WTC11 (cell line): Measurements from ENCODE around the gene OR13C9. TPM values are rescaled to one million over a fixed set of nuclear protein-coding genes. Genes with fewer than 3 reads are reported as not detected.

ENCODE experiments used
- ATAC-seq: fragments of 200-7000 bp; cut with Tn5 transposase; 2 replicates; pipeline ENCODE4 v1.10.0; 2021; ENCODE audit warnings: mild to moderate bottlenecking, moderate library complexity
- Bru-seq: library from RNA; stranded (reverse); fragments of 400-500 nt; gene quantifications from one replicate; lab custom pipeline; 2021; lab: Mats Ljungman, UMichigan
- CTCF ChIA-PET: fragments of 300-600 bp; sonication (Branson Sonifier 250); formaldehyde crosslinking; loops from one replicate; lab custom pipeline; 2021; ENCODE audit warnings: antibody characterized with exemption; lab: Charles Lee
- POLR2A ChIA-PET: fragments of 350-600 bp; sonication (Branson Sonifier 250); formaldehyde crosslinking; loops from one replicate; lab custom pipeline; 2021; ENCODE audit warnings: antibody characterized with exemption; lab: Charles Lee
- DNase-seq: peaks from one replicate; pipeline ENCODE4 v3.0.0; 2021; ENCODE audit warnings: low spot score
- H3K27ac Mint-ChIP-seq: 2 replicates; pipeline ENCODE4 v1.8.0; 2021; ENCODE audit warnings: mixed read lengths
- H3K27me3 Mint-ChIP-seq: 2 replicates; pipeline ENCODE4 v1.8.0; 2021; ENCODE audit warnings: low read depth, mild to moderate bottlenecking, moderate library complexity, mixed read lengths
- H3K36me3 Mint-ChIP-seq: 2 replicates; pipeline ENCODE4 v1.8.0; 2021; ENCODE audit warnings: mixed read lengths
- H3K4me1 Mint-ChIP-seq: 2 replicates; pipeline ENCODE4 v1.8.0; 2022; ENCODE audit warnings: mixed read lengths
- H3K4me3 Mint-ChIP-seq: 2 replicates; pipeline ENCODE4 v1.8.0; 2021; ENCODE audit warnings: mild to moderate bottlenecking, moderate library complexity, mixed read lengths
- H3K9me3 Mint-ChIP-seq: 2 replicates; pipeline ENCODE4 v1.8.0; 2021; ENCODE audit warnings: mixed read lengths
- AR ChIP-seq: fragments of 250-450 bp; sonication (Bioruptor Pico); IDR thresholded peaks from 2 replicates; pipeline ENCODE4 v1.9.0; 2021; ENCODE audit warnings: mild to moderate bottlenecking
- ELF4 ChIP-seq: sonication (generic); formaldehyde crosslinking; IDR thresholded peaks from 2 replicates; pipeline ENCODE4 v1.8.1; 2022; ENCODE audit warnings: low read depth, mild to moderate bottlenecking, moderate library complexity, missing genetic modification reagents
- FOXP4 ChIP-seq: sonication (generic); formaldehyde crosslinking; IDR thresholded peaks from 2 replicates; pipeline ENCODE4 v1.8.0; 2022; ENCODE audit warnings: mild to moderate bottlenecking, missing genetic modification reagents
- NFE2L1 ChIP-seq: sonication (generic); formaldehyde crosslinking; IDR thresholded peaks from 2 replicates; pipeline ENCODE4 v1.8.1; 2023; ENCODE audit warnings: missing genetic modification reagents
- SOX15 ChIP-seq: fragments of 250-450 bp; sonication (Bioruptor Pico); IDR thresholded peaks from 2 replicates; pipeline ENCODE4 v1.9.0; 2021; ENCODE audit warnings: mild to moderate bottlenecking
- USF1 ChIP-seq: sonication (generic); formaldehyde crosslinking; IDR thresholded peaks from 2 replicates; pipeline ENCODE4 v1.8.0; 2022; ENCODE audit warnings: mild to moderate bottlenecking, missing genetic modification reagents
- ZNF317 ChIP-seq: sonication (generic); formaldehyde crosslinking; IDR thresholded peaks from 2 replicates; pipeline ENCODE4 v1.8.1; 2023; ENCODE audit warnings: low read depth, mild to moderate bottlenecking, moderate library complexity, missing genetic modification reagents, borderline replicate concordance
- ZNF532 ChIP-seq: fragments of 250-450 bp; sonication (Bioruptor Pico); IDR thresholded peaks from 2 replicates; pipeline ENCODE4 v1.9.0; 2021; ENCODE audit warnings: mild to moderate bottlenecking, borderline replicate concordance
- ZNF671 ChIP-seq: fragments of 250-450 bp; sonication (Bioruptor Pico); IDR thresholded peaks from 2 replicates; pipeline ENCODE4 v1.8.0; 2021; ENCODE audit warnings: mild to moderate bottlenecking
- long read RNA-seq, 3 experiments: library from RNA in 1 of 3; library from capped mRNA in 1 of 3; library from polyadenylated mRNA in 1 of 3; unstranded in 2 of 3; stranded (forward) in 1 of 3; transcript quantifications; one replicate each; pipeline ENCODE4 v2.0.0, GENCODE V29; 2021
- total RNA-seq: library from RNA; stranded (reverse); gene quantifications from 3 replicates; pipeline ENCODE4 v1.2.3, GENCODE V29; 2021

OR13C9 gene
- not detected in 3 replicates for total RNA-seq
- not detected for Bru-seq, nascent RNA
- long read RNA-seq, experiment 1: 0 reads
- long read RNA-seq, experiment 2: 0 reads
- long read RNA-seq, experiment 3: 0 reads

GRCh38 chr9:104618104-104618503 lies at the start of gene OR13C9:
Gene OR13C9, minus strand, starts transcription at chr9:104618204. Its CDS starts 0 bp downstream, at chr9:104618204.
- POLR2A ChIA-PET: no interaction called here
- no peaks in the 10 kb centered on the region for H3K27me3 Mint-ChIP-seq
- no peaks in the 10 kb centered on the region; the same call in 1 of the 2 replicates for H3K9me3 Mint-ChIP-seq
- H3K4me1 Mint-ChIP-seq: no peaks in the 10 kb centered on the region
- CTCF ChIA-PET: no interaction called here
- DNase-seq: no peak
- H3K36me3 Mint-ChIP-seq: no peaks in the 10 kb centered on the region
- ATAC-seq: no peak
- H3K27ac Mint-ChIP-seq: no peak within 1 kb of the TSS
- no peak for TF ChIP-seq AR (CRISPR knock-in tag)
- no peak for TF ChIP-seq USF1
- no peak for TF ChIP-seq ELF4 (CRISPR knock-in tag)
- TF ChIP-seq SOX15: no peak
- no peak within 1 kb of the TSS for H3K4me3 Mint-ChIP-seq

- Mint-ChIP-seq H3K27ac (no peak overlapping the region), H3K27me3 (no peaks in the 10 kb centered on the region), H3K4me1 (no peaks in the 10 kb centered on the region), H3K36me3 (no peaks in the 10 kb centered on the region), H3K4me3 (no peak overlapping the region), H3K9me3 (peaks cover 8% of the 10 kb centered on the region)
- no peak for TF ChIP-seq NFE2L1
- ChIA-PET CTCF (no interaction called here), POLR2A (no interaction called here)
- no peak for ATAC-seq
- no peak for DNase-seq
Measured at GRCh38 chr9:104658496-104659195, 40.6 kb upstream of the OR13C9 start.

GRCh38 chr9:104635456-104635855 lies 17.5 kb upstream of the OR13C9 start:
- ChIA-PET CTCF (no interaction called here), POLR2A (no interaction called here)
- Mint-ChIP-seq H3K4me1 (no peaks in the 10 kb centered on the region), H3K9me3 (peaks cover 29% of the 10 kb centered on the region), H3K27ac (no peak overlapping the region), H3K36me3 (peaks cover 6% of the 10 kb centered on the region; the same call in 1 of the 2 replicates), H3K4me3 (no peak overlapping the region), H3K27me3 (no peaks in the 10 kb centered on the region)
- TF ChIP-seq FOXP4 (CRISPR knock-in tag) (no peak), ZNF317 (CRISPR knock-in tag) (no peak), ZNF532 (CRISPR knock-in tag) (no peak), ZNF671 (CRISPR knock-in tag) (no peak)
- DNase-seq (no peak), ATAC-seq (no peak)
